K562 (cell line): ENCODE measurements around the gene VASH2. TPM values are rescaled to one million over a fixed set of nuclear protein-coding genes. Genes with fewer than 3 reads are reported as not detected.
A peak's percentile ranks its signal among the peaks of the same experiment; 100 is the strongest.

Source experiments
- ATAC-seq: fragments of 200-7000 bp; cut with Tn5 transposase; 3 replicates; pipeline ENCODE4 v1.9.1; 2020; ENCODE audit warnings: moderate library complexity
- BruUV-seq: library from RNA; stranded (reverse); fragments of 400-500 nt; replicated peaks from 2 replicates; lab custom pipeline; 2021; lab: Mats Ljungman, UMichigan
- CTCF ChIA-PET: fragments of 300-600 bp; formaldehyde crosslinking; extraction: SDS; loops from one replicate; lab custom pipeline; 2021; ENCODE audit warnings: low intra/inter-chr PET ratio; lab: Yijun Ruan, JAX
- POLR2A ChIA-PET: fragments of 300-600, 350-650 bp; sonication (Branson Sonifier 250); formaldehyde crosslinking; extraction: SDS; loops from one replicate; lab custom pipeline; 2021; ENCODE audit warnings: antibody characterized with exemption, inconsistent platforms; lab: Yijun Ruan, JAX
- DNase-seq, 4 experiments: peaks; one replicate each; pipeline versions ENCODE4 v3.0.0 to v3.0.0-alpha.2; 2011 to 2018; ENCODE audit warnings: low spot score in 3 of 4, mixed read lengths in 3 of 4; ENCODE audit errors: extremely low read depth in 1 of 4
- FAIRE-seq: peaks from 2 replicates; lab custom pipeline; 2011; peaks lifted over from hg19 to GRCh38; lab: Jason Lieb, UNC
- H2AFZ ChIP-seq: 2 replicates; pipeline ENCODE4 v1.6.0; 2011; ENCODE audit warnings: low read depth, low read length, control low read depth, inconsistent platforms
- H3K27ac ChIP-seq: fragments of 200-600 bp; 3 replicates; pipeline ENCODE4 v1.8.0; 2011; ENCODE audit warnings: low read depth, mild to moderate bottlenecking, control low read depth, inconsistent platforms, low read length, moderate library complexity, mixed read lengths; ENCODE audit errors: extremely low read depth
- H3K27me3 ChIP-seq, 2 experiments: fragments of 300-600 bp in 1 of 2; 2 replicates in 1 of 2; 3 replicates in 1 of 2; pipeline versions ENCODE4 v1.6.0 to v1.8.0; 2011; ENCODE audit warnings: inconsistent platforms in 2 of 2, low read length in 2 of 2, mild to moderate bottlenecking in 1 of 2, mixed read lengths in 1 of 2, moderate library complexity in 1 of 2; ENCODE audit not compliant: control insufficient read depth in 2 of 2, insufficient read depth in 2 of 2
- H3K36me3 ChIP-seq: fragments of 300-600 bp; 3 replicates; pipeline ENCODE4 v1.8.0; 2011; ENCODE audit warnings: mild to moderate bottlenecking, low read length, inconsistent platforms; ENCODE audit not compliant: control insufficient read depth, insufficient read depth
- H3K4me1 ChIP-seq, 2 experiments: fragments of 200-600 bp in 1 of 2; replicated peaks in 1 of 2; 2 replicates in 1 of 2; 3 replicates in 1 of 2; pipeline versions ENCODE4 v1.5.1 to v1.8.0; 2011; ENCODE audit warnings: inconsistent platforms in 2 of 2, low read length in 2 of 2, mild to moderate bottlenecking in 1 of 2, mixed read lengths in 1 of 2, moderate library complexity in 1 of 2; ENCODE audit not compliant: control insufficient read depth in 2 of 2, insufficient read depth in 2 of 2
- H3K4me2 ChIP-seq: 2 replicates; pipeline ENCODE4 v1.6.1; 2011; ENCODE audit warnings: low read length, control low read depth, inconsistent platforms, mixed read lengths; ENCODE audit not compliant: insufficient read depth
- H3K4me3 ChIP-seq: fragments of 200-600 bp; sonication (generic), shearing (Covaris generic); 2 replicates; pipeline ENCODE4 v1.5.1; 2016; ENCODE audit warnings: control low read depth, inconsistent platforms
- H3K79me2 ChIP-seq: fragments of 200-600 bp; 3 replicates; pipeline ENCODE4 v1.8.0; 2011; ENCODE audit warnings: low read length, inconsistent platforms; ENCODE audit not compliant: control insufficient read depth, insufficient read depth
- H3K9ac ChIP-seq, 2 experiments: 2 replicates each; pipeline versions ENCODE4 v1.6.0 to v1.6.1; 2011; ENCODE audit warnings: low read depth in 2 of 2, low read length in 2 of 2, control low read depth in 1 of 2, inconsistent platforms in 1 of 2, mild to moderate bottlenecking in 1 of 2, mixed read lengths in 1 of 2; ENCODE audit not compliant: insufficient read depth in 1 of 2
- H3K9me1 ChIP-seq: one replicate; pipeline ENCODE4 v1.6.0; 2011; ENCODE audit warnings: inconsistent platforms, mild to moderate bottlenecking, low read length, moderate library complexity; ENCODE audit not compliant: control insufficient read depth, insufficient read depth
- H3K9me3 ChIP-seq: replicated peaks from 2 replicates; pipeline ENCODE4 v1.5.1; 2011; ENCODE audit warnings: low read depth, low read length, inconsistent platforms; ENCODE audit not compliant: control insufficient read depth, insufficient read depth
- H4K20me1 ChIP-seq: replicated peaks from 2 replicates; pipeline ENCODE4 v1.6.1; 2011; ENCODE audit warnings: low read length, inconsistent platforms, mixed read lengths; ENCODE audit not compliant: control insufficient read depth, insufficient read depth
- CEBPB ChIP-seq: fragments of 450-650 bp; IDR thresholded peaks from 2 replicates; pipeline ENCODE4 v1.6.1; 2016; ENCODE audit warnings: missing genetic modification characterization, missing compliant biosample characterization
- CTBP1 ChIP-seq: fragments of 450-650 bp; IDR thresholded peaks from 2 replicates; pipeline ENCODE4 v1.6.1; 2016; ENCODE audit warnings: borderline replicate concordance
- DPF2 ChIP-seq: fragments of 450-650 bp; IDR thresholded peaks from 2 replicates; pipeline ENCODE4 v1.6.1; 2016
- ETV5 ChIP-seq: sonication (generic); formaldehyde crosslinking; IDR thresholded peaks from 2 replicates; pipeline ENCODE4 v1.4.0; 2020; ENCODE audit warnings: low read depth, mild to moderate bottlenecking, missing genetic modification reagents
- GTF2A2 ChIP-seq: IDR thresholded peaks from 2 replicates; pipeline ENCODE4 v1.6.1; 2016; ENCODE audit warnings: mild to moderate bottlenecking, missing genetic modification characterization, missing compliant biosample characterization
- KLF16 ChIP-seq: IDR thresholded peaks from 2 replicates; pipeline ENCODE4 v1.6.1; 2016; ENCODE audit warnings: antibody characterized with exemption
- MAFG ChIP-seq: fragments of 450-650 bp; conservative IDR thresholded peaks from 2 replicates; pipeline ENCODE4 v1.6.1; 2016; ENCODE audit warnings: missing genetic modification characterization, missing compliant biosample characterization
- MAFK ChIP-seq: IDR thresholded peaks from 2 replicates; pipeline ENCODE4 v1.6.1; 2011; ENCODE audit warnings: low read length, improper control_type of control experiment
- NFIX ChIP-seq: fragments of 250-450 bp; sonication (Bioruptor Pico); IDR thresholded peaks from 2 replicates; pipeline ENCODE4 v1.4.0; 2020; ENCODE audit warnings: low read depth, mild to moderate bottlenecking, moderate library complexity
- RHOXF2B ChIP-seq: fragments of 250-450 bp; sonication (Bioruptor Pico); conservative IDR thresholded peaks from 2 replicates; pipeline ENCODE4 v1.5.1; 2021
- SAFB2 ChIP-seq: fragments of 200-400 bp; formaldehyde crosslinking; IDR thresholded peaks from 2 replicates; pipeline ENCODE4 v1.6.1; 2018; ENCODE audit warnings: borderline replicate concordance, low read length, low read depth, moderate library complexity; ENCODE audit not compliant: severe bottlenecking
- TCF7L2 ChIP-seq: fragments of 150-350 bp; IDR thresholded peaks from 2 replicates; pipeline ENCODE4 v1.6.1; 2016; ENCODE audit warnings: low read depth, mild to moderate bottlenecking, low read length, moderate library complexity
- ZNF384 ChIP-seq: IDR thresholded peaks from 2 replicates; pipeline ENCODE4 v1.6.1; 2012; ENCODE audit warnings: low read depth, low read length, improper control_type of control experiment
- ZNF584 ChIP-seq: fragments of 200-800 bp; sonication (Bioruptor generic); IDR thresholded peaks from 2 replicates; pipeline ENCODE4 v1.6.1; 2016; ENCODE audit warnings: low read depth, mild to moderate bottlenecking, missing genetic modification characterization, missing compliant biosample characterization
- ZNF589 ChIP-seq: fragments of 200-800 bp; sonication (Bioruptor generic); IDR thresholded peaks from 2 replicates; pipeline ENCODE4 v1.6.1; 2016; ENCODE audit warnings: low read depth, missing genetic modification characterization, missing compliant biosample characterization
- ZNF644 ChIP-seq: fragments of 200-800 bp; sonication (Bioruptor generic); IDR thresholded peaks from 2 replicates; pipeline ENCODE4 v1.6.1; 2016; ENCODE audit warnings: low read depth, missing genetic modification characterization, missing compliant biosample characterization
- WGBS: fragments of 100-300 bp; shearing (Covaris generic); methylation state at CpG from one replicate; pipeline ENCODE4 v1.1.6; 2016; ENCODE audit warnings: low coverage, mixed read lengths; ENCODE audit not compliant: insufficient coverage; ENCODE audit errors: missing lambda C conversion rate; 5-methylcytosine and 5-hydroxymethylcytosine counted together
- in situ Hi-C: fragments of 300-500 bp; cut with MboI; formaldehyde crosslinking; loops from 4 replicates; pipeline ENCODE4 v1.15.0; 2018; ENCODE audit warnings: inconsistent platforms, mixed read lengths
- intact Hi-C: fragments of 100-400 bp; cut with micrococcal nuclease; formaldehyde crosslinking; loops from 2 replicates; pipeline ENCODE4 v1.14.2; 2022
- polyA plus RNA-seq, 8 experiments: library from polyadenylated mRNA; depleted of rRNA in 4 of 8; stranded (reverse) in 5 of 8; unstranded in 3 of 8; fragments of >200 nt; fragmentation: Nextera tagmentation in 2 of 8; fragmentation: Illumina TruSeq in 1 of 8; extraction: Ambion mirVana in 2 of 8; extraction: Trizol in 1 of 8; gene quantifications; 2 replicates each; pipeline versions ENCODE4 v1.2.1 to v1.2.3, GENCODE V29; 2011 to 2014; ENCODE audit warnings: inconsistent platforms in 1 of 8, missing spikeins in 1 of 8
- total RNA-seq, 7 experiments: library from RNA; depleted of rRNA in 6 of 7; stranded (reverse); fragments of >200 nt in 6 of 7; fragmentation: Illumina TruSeq in 2 of 7; extraction: Trizol in 2 of 7; gene quantifications; 2 replicates each; pipeline versions ENCODE4 v1.2.1 to v1.2.3, GENCODE V29; 2011 to 2021; ENCODE audit warnings: low replicate concordance in 1 of 7
- TF ChIP-seq, protein P1 (sequence below), 2 experiments: fragments of 450-650 bp in 1 of 2; sonication (generic) in 1 of 2; formaldehyde crosslinking in 1 of 2; IDR thresholded peaks in 1 of 2; conservative IDR thresholded peaks in 1 of 2; 2 replicates each; pipeline versions ENCODE4 v1.6.1 to v1.8.1; 2016 to 2023; ENCODE audit warnings: mild to moderate bottlenecking in 2 of 2, moderate library complexity in 2 of 2, inconsistent platforms in 1 of 2, missing genetic modification reagents in 1 of 2
- TF ChIP-seq, protein P2 (sequence below), 2 experiments: fragments of 450-650 bp; IDR thresholded peaks; 2 replicates each; pipeline ENCODE4 v1.6.1; 2016
- TF ChIP-seq, protein P3 (sequence below), 3 experiments: IDR thresholded peaks in 2 of 3; conservative IDR thresholded peaks in 1 of 3; 2 replicates each; pipeline ENCODE4 v1.5.1; 2011 to 2012; ENCODE audit warnings: low read length in 3 of 3, mild to moderate bottlenecking in 3 of 3, control low read depth in 2 of 3, improper control_type of control experiment in 1 of 3, inconsistent platforms in 1 of 3, low read depth in 1 of 3, mixed read lengths in 1 of 3, moderate library complexity in 1 of 3; ENCODE audit not compliant: insufficient read depth in 2 of 3

The VASH2 gene
- total and polyA plus RNA-seq, 9 of the 15 experiments (the other 6 are each of a cell fraction or from before 2014, with no cell fraction given), result 0.04 to 0.40 (median 0.10) TPM; not detected in 1

GRCh38 chr1:212930986-212931678 is 19.2 kb upstream of the VASH2 start:
- no peaks in the 10 kb centered on the region for H3K9me3 ChIP-seq
- BruUV-seq, result no TSS peak
- ATAC-seq, result peak; percentile 69
- TF ChIP-seq MAFG (tag) (peak; percentile 78), ZNF584 (CRISPR knock-in tag) (no peak), TCF7L2 (no peak), GTF2A2 (no peak), CTBP1 (no peak), CEBPB (peak; percentile 50), ZNF589 (CRISPR knock-in tag) (no peak), MAFK (peak; percentile 40; the same call in 1 of the 2 replicates), DPF2 (no peak), ETV5 (CRISPR knock-in tag) (no peak), RHOXF2B (CRISPR knock-in tag) (no peak), KLF16 (no peak), SAFB2 (no peak), ZNF644 (no peak), ZNF384 (peak; percentile 66), NFIX (CRISPR knock-in tag) (no peak)
- TF ChIP-seq, protein P1, sequence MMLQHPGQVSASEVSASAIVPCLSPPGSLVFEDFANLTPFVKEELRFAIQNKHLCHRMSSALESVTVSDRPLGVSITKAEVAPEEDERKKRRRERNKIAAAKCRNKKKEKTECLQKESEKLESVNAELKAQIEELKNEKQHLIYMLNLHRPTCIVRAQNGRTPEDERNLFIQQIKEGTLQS (IDR thresholded peaks at IDR 0.05), result no peak
- TF ChIP-seq, protein P1 (CRISPR knock-in tag; conservative IDR thresholded peaks at IDR 0.05), result no peak
- TF ChIP-seq, protein P2, sequence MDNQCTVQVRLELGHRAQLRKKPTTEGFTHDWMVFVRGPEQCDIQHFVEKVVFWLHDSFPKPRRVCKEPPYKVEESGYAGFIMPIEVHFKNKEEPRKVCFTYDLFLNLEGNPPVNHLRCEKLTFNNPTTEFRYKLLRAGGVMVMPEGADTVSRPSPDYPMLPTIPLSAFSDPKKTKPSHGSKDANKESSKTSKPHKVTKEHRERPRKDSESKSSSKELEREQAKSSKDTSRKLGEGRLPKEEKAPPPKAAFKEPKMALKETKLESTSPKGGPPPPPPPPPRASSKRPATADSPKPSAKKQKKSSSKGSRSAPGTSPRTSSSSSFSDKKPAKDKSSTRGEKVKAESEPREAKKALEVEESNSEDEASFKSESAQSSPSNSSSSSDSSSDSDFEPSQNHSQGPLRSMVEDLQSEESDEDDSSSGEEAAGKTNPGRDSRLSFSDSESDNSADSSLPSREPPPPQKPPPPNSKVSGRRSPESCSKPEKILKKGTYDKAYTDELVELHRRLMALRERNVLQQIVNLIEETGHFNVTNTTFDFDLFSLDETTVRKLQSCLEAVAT (IDR thresholded peaks at IDR 0.05), result no peak
- TF ChIP-seq, protein P3, sequence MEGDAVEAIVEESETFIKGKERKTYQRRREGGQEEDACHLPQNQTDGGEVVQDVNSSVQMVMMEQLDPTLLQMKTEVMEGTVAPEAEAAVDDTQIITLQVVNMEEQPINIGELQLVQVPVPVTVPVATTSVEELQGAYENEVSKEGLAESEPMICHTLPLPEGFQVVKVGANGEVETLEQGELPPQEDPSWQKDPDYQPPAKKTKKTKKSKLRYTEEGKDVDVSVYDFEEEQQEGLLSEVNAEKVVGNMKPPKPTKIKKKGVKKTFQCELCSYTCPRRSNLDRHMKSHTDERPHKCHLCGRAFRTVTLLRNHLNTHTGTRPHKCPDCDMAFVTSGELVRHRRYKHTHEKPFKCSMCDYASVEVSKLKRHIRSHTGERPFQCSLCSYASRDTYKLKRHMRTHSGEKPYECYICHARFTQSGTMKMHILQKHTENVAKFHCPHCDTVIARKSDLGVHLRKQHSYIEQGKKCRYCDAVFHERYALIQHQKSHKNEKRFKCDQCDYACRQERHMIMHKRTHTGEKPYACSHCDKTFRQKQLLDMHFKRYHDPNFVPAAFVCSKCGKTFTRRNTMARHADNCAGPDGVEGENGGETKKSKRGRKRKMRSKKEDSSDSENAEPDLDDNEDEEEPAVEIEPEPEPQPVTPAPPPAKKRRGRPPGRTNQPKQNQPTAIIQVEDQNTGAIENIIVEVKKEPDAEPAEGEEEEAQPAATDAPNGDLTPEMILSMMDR (IDR thresholded peaks at IDR 0.05 in 2 of 3, conservative IDR thresholded peaks at IDR 0.05 in 1 of 3; ENCODE audit: insufficient read depth in 2 of 3, low read depth in 1 of 3, low read length in 3 of 3), result 0 out of 6 replicates have a peak, but pooled peaks of 1 of the 3 experiments have one; percentile 4

More at GRCh38 chr1:212930986-212931678, 19.2 kb upstream of the VASH2 start:
- Histone ChIP-seq H3K36me3 (no peaks in the 10 kb centered on the region), H3K9me1 (no peaks in the 10 kb centered on the region), H3K4me3 (no peak overlapping the region), H3K27ac (no peak overlapping the region), H3K9ac (no peak overlapping the region), H3K27me3 (no peaks in the 10 kb centered on the region), H2AFZ (peak overlapping the region; percentile 9; the same call in 1 of the 2 replicates), H3K4me2 (no peak overlapping the region), H3K4me1 (peaks cover 0 to 2% of the 10 kb centered on the region in 2 experiments; a peak in 1 of 5 replicates), H3K79me2 (no peaks in the 10 kb centered on the region), H4K20me1 (no peaks in the 10 kb centered on the region)
- intact Hi-C loops, result no loop called here
- DNase-seq (no peak), FAIRE-seq (peak; percentile 29)
- ChIA-PET POLR2A (interaction anchor here (1.6 kb wide), 1 partner anchor 31 kb away, joined by 3 read pairs; no protein-coding TSS in a partner anchor), CTCF (no interaction called here)
- 7% methylated on average over 8 of the region's 10 CpGs for WGBS
- in situ Hi-C loops, result no loop called here
